ENCODE measurements around the gene MTFP1.
"Not testable (repeated sequence)": the region's sequence is repeated elsewhere in the genome, so short reads cannot be mapped to it uniquely, and the experiment has no call there.

Gene MTFP1

GRCh38 chr22:30402028-30402765 lies 23.4 kb upstream of the MTFP1 start:
- DNase-seq (ENCODE audit: low read depth in 2 of 2) = no peak

- DNase-seq (ENCODE audit: low read depth in 2 of 2) = not testable (repeated sequence)
Observed at GRCh38 chr22:30402766-30403104, 22.8 kb upstream of the MTFP1 start.

- no peak for DNase-seq (ENCODE audit: low read depth in 2 of 2)
Observed at GRCh38 chr22:30404307-30404706, 21.3 kb upstream of the MTFP1 start.

GRCh38 chr22:30405731-30406130 lies 19.8 kb upstream of the MTFP1 start:
- no peak for DNase-seq (ENCODE audit: low read depth in 2 of 2)

- no peak for DNase-seq (ENCODE audit: low read depth in 2 of 2)
Observed at GRCh38 chr22:30406400-30406799, 19.2 kb upstream of the MTFP1 start.

GRCh38 chr22:30408388-30409102 lies 17.0 kb upstream of the MTFP1 start:
- no peak for DNase-seq (ENCODE audit: low read depth in 2 of 2)

- DNase-seq (ENCODE audit: low read depth in 2 of 2) = no peak
Observed at GRCh38 chr22:30411780-30412179, 13.8 kb upstream of the MTFP1 start.

GRCh38 chr22:30413001-30413400 lies 12.6 kb upstream of the MTFP1 start:
- no peak for DNase-seq (ENCODE audit: low read depth in 2 of 2)

- DNase-seq (ENCODE audit: low read depth in 2 of 2) = no peak
Observed at GRCh38 chr22:30413745-30414524, 11.6 kb upstream of the MTFP1 start.

GRCh38 chr22:30414525-30415047 lies 11.0 kb upstream of the MTFP1 start:
- DNase-seq (ENCODE audit: low read depth in 2 of 2) = no peak

- DNase-seq (ENCODE audit: low read depth in 2 of 2) = no peak
Observed at GRCh38 chr22:30416403-30416802, 9.2 kb upstream of the MTFP1 start.

- DNase-seq (ENCODE audit: low read depth in 2 of 2) = no peak
Observed at GRCh38 chr22:30416837-30417236, 8.7 kb upstream of the MTFP1 start.

- DNase-seq (ENCODE audit: low read depth in 2 of 2) = no peak
Observed at GRCh38 chr22:30420347-30421125, 5.0 kb upstream of the MTFP1 start.

- no peak for DNase-seq (ENCODE audit: low read depth in 2 of 2)
Observed at GRCh38 chr22:30421695-30422480, 3.7 kb upstream of the MTFP1 start.

- DNase-seq (ENCODE audit: low read depth in 2 of 2) = no peak
Observed at GRCh38 chr22:30422481-30423300, 2.9 kb upstream of the MTFP1 start.

GRCh38 chr22:30423301-30423958 lies 2.1 kb upstream of the MTFP1 start:
- no peak for DNase-seq (ENCODE audit: low read depth in 2 of 2)

GRCh38 chr22:30423959-30424533 lies 1.5 kb upstream of the MTFP1 start:
- peak; percentile 96 to 97 for DNase-seq (ENCODE audit: low read depth in 2 of 2)

GRCh38 chr22:30424534-30425326 lies 838 bp upstream of the MTFP1 start:
- no peak for DNase-seq (ENCODE audit: low read depth in 2 of 2)

All from activated CD8-positive, alpha-beta memory T cell treated with anti-CD3 and anti-CD28 coated beads for 4 hours (primary cell).